Lower leg skin (tissue), 4 donors: ENCODE results near the gene NRTN. TPM values are rescaled to one million over a fixed set of nuclear protein-coding genes. Genes with fewer than 3 reads are reported as not detected.

Experiments
- DNase-seq, 2 donors: peaks; one replicate each; pipeline ENCODE4 v3.0.0-alpha.2; 2019; ENCODE audit warnings: low spot score in 2 of 2
- H3K4me3 ChIP-seq: fragments of 200-600 bp; sonication (generic); 2 replicates; pipeline ENCODE4 v1.5.1; 2017; ENCODE audit warnings: mild to moderate bottlenecking, low read depth; ENCODE audit not compliant: poor library complexity, severe bottlenecking
- CTCF ChIP-seq, 3 donors: fragments of 450-650 bp; IDR thresholded peaks; one replicate each; pipeline ENCODE4 v1.5.1; 2016; ENCODE audit warnings: antibody characterized with exemption in 3 of 3, mild to moderate bottlenecking in 3 of 3, moderate library complexity in 2 of 3
- POLR2A ChIP-seq, 2 donors: fragments of 450-650 bp; IDR thresholded peaks; one replicate each; pipeline ENCODE4 v1.6.1; 2016 to 2017; ENCODE audit warnings: antibody characterized with exemption in 2 of 2, mild to moderate bottlenecking in 1 of 2, moderate library complexity in 1 of 2
- WGBS, 2 donors: methylation state at CpG; one replicate each; pipeline ENCODE4 v1.1.5; 2018; 5-methylcytosine and 5-hydroxymethylcytosine counted together
- intact Hi-C: fragments of 100-400 bp; cut with DNase I; formaldehyde crosslinking; loops from one replicate; pipeline ENCODE4 v1.15.0; 2023; ENCODE audit warnings: low total_unique reads
- total RNA-seq, 4 donors: library from RNA; depleted of rRNA; stranded (reverse); fragments of >200 nt; gene quantifications; one replicate each; pipeline ENCODE4 v1.1.0, GENCODE V29; 2016

The NRTN gene
- total RNA-seq, 4 donors from 2014 or later, result 6.5 to 7.9 (median 7.2) TPM

- intact Hi-C loops, result no loop called here
- 67 to 74% methylated on average over 38 to 40 of the region's 48 CpGs for WGBS, 2 donors
These were observed 21.6 kb upstream of the NRTN start for GRCh38 chr19:5782945-5783919.

GRCh38 chr19:5784581-5785147 lies 20.2 kb upstream of the NRTN start, which contains the start of gene PRR22:
TSS of gene PRR22 (minus strand) at chr19:5784746. CDS start at chr19:5784660, 86 bp downstream.
- TF ChIP-seq CTCF (IDR thresholded peaks at IDR 0.05) (no peak), POLR2A (IDR thresholded peaks at IDR 0.05) (no peak)
- intact Hi-C loops, result no loop called here
- 89 to 92% methylated on average over 14 to 15 of the region's 15 CpGs for WGBS, 2 donors
- H3K4me3 ChIP-seq, result no peak within 1 kb of the TSS
- no peak for DNase-seq

More at GRCh38 chr19:5782945-5783919, 21.6 kb upstream of the NRTN start:
- no peak for TF ChIP-seq CTCF (IDR thresholded peaks at IDR 0.05)
- TF ChIP-seq POLR2A (IDR thresholded peaks at IDR 0.05), result no peak
- H3K4me3 ChIP-seq, result no peak overlapping the region
- no peak for DNase-seq

DNA sequence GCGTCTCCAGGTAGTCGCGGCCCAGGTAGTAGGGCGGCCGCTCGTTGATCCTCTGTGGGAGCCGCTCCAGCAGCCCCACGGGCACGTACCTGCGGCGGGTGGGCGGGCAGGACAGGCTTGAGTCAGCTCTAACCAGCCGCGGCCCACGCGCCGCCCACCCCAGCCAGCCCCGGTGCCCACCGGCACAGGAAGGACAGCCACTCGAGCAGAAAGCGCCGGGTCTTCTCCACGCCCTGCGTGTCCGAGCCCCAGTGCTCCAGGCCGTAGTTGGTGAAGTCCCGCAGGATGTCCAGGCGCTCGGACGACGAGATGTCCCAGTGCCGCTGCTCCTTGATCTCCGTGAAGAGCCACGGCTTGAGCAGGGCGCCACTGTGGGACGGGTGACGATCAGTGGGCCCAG lies 19.4 kb upstream of the NRTN start:
- no peak for DNase-seq
- TF ChIP-seq POLR2A (IDR thresholded peaks at IDR 0.05) (no peak), CTCF (IDR thresholded peaks at IDR 0.05) (no peak)
- H3K4me3 ChIP-seq, result no peak overlapping the region
- 92 to 98% methylated on average over 9 to 26 of the region's 37 CpGs for WGBS, 2 donors
- intact Hi-C loops, result no loop called here

DNA sequence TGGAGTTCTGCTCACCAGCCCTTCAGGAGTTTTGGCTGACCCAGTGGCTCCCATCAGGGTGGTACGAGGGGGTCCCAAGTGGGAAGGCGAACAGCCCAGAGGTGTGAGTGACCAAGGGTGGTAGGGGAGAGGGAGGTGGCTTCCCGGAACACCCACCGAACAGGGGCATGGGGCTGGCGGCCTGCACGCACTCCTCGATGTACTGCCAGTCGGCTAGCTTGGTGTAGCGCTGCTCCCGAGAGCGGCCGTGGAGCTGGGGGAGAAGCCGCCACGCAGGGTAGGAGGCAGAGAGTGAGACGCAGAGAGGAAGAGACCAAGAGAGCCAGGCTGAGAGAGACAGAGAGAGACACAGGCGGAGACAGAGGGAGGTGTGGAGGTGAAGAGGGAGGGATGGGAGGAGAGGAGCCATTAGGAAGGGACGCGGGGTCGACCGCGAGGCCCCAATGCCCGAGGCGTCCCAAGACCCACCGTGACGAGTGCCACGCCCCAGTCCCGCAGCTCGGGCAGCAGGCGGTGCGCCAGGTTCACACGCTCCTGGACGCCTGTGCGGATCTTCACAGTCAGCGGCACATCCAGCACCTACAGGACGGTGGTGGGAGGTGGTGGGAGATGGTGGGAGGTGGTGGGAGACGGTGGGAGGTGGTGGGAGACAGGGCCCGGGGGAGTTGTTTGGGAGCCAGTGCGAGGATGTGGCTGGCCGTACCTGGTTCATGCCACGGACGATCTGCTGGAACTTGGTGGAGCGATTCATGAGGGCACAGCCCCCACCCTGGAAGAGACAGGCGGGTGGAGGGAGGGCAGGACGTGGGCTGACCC lies 18.1 kb upstream of the NRTN start:
- WGBS, 2 donors, result 81 to 86% methylated on average over 44 of the region's 44 CpGs
- H3K4me3 ChIP-seq, result no peak overlapping the region
- intact Hi-C loops, result no loop called here
- DNase-seq, result no peak
- TF ChIP-seq CTCF (IDR thresholded peaks at IDR 0.05) (no peak), POLR2A (IDR thresholded peaks at IDR 0.05) (no peak)

DNA sequence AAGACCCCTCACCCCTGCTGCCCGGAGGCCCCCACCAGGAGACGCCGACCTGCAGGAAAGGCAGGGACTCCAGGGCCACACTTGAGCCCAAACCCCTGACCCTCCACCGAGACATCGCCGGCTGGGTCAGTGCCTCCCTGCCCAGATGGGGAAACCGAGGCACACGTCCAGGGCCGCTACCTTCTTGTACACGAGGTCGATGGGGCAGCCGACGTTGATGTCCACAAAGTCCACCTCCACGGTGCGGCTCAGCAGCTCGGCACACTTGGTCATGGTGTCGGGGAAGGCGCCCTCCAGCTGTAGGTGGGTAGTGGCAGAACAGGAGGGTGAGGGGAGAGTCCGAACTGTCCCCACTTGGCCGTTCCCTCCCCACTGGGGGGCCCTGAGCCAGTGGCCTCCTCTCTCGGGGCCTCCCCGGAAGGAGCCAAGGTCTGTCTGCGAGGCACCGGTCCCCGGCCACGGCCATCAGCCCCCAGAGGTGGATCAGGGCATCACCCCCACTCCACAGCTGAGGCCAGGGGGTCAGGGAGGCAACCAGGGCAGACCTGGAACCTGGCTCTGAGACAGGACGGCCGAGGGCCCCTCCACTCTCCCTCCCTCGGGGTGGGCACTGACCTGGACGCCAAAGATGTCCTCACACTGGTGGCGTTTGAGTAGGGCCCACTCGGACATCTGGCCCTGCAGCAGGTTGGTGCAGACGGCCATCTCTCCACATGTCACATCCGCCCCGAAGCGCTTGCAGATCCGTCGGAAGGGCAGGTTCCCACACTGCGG lies 17.3 kb upstream of the NRTN start:
- intact Hi-C loops, result no loop called here
- TF ChIP-seq POLR2A (IDR thresholded peaks at IDR 0.05), result no peak
- no peak for TF ChIP-seq CTCF (IDR thresholded peaks at IDR 0.05)
- no peak overlapping the region for H3K4me3 ChIP-seq
- DNase-seq, result no peak
- WGBS, 2 donors, result 94 to 97% methylated on average over 20 to 38 of the region's 39 CpGs
